ENCODE measurements around the gene TPI1. TPM values are rescaled to one million over a fixed set of nuclear protein-coding genes. Genes with fewer than 3 reads are reported as not detected.

TPI1 gene
- total and polyA plus RNA-seq, 3 donors from 2014 or later = 347 to 544 (median 356) TPM

DNA sequence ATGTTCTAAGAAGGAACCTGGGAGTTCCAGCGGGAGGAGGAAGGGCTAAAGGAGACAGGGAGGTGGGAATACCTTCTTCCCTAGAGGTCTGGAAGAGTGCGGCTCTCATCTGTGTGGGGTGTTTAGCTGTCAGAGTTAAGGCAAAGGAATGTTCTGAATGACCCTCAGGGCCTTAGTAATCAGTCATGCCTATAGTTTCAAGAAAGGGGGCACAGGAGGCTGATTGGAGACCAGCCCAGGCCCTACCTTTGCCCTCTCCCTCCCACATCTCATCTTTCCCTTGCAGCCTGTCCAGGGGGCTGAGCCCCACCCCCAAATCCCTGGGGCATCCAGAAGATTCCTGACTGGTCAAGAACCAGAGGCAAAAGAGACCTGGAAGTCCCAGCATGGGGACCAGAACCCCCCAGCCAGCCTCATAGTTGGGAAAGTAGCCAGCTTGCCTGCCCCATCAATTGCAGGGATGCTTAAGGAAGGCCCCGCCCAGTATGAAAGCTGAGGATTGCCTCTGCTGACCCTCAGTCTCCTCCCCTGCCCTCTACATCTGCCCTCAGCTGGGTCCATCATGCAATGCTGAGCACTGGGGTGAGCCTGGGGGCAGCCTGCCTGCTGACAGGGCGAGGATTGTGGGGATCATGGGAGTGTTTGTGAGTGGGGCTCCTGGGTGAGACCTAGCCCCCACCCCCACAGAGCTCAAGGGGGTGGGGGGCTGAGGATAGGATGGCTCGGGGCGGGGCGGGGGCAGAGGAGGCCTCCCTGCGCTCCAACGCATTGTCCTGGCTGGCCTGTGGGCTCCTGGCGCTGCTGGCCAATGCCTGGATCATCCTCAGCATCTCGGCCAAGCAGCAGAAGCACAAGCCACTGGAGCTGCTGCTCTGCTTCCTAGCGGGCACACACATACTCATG, 43.9 kb upstream of the TPI1 start:
- Histone ChIP-seq H3K4me1 (peaks cover 15% of the 10 kb centered on the region), H3K9me3 (no peaks in the 10 kb centered on the region), H3K27ac (no peak overlapping the region), H3K4me3 (no peak overlapping the region), H3K36me3 (ENCODE audit: low read depth, missing control alignments) (no peaks in the 10 kb centered on the region), H3K27me3 (no peaks in the 10 kb centered on the region)
- TF ChIP-seq, protein P1, sequence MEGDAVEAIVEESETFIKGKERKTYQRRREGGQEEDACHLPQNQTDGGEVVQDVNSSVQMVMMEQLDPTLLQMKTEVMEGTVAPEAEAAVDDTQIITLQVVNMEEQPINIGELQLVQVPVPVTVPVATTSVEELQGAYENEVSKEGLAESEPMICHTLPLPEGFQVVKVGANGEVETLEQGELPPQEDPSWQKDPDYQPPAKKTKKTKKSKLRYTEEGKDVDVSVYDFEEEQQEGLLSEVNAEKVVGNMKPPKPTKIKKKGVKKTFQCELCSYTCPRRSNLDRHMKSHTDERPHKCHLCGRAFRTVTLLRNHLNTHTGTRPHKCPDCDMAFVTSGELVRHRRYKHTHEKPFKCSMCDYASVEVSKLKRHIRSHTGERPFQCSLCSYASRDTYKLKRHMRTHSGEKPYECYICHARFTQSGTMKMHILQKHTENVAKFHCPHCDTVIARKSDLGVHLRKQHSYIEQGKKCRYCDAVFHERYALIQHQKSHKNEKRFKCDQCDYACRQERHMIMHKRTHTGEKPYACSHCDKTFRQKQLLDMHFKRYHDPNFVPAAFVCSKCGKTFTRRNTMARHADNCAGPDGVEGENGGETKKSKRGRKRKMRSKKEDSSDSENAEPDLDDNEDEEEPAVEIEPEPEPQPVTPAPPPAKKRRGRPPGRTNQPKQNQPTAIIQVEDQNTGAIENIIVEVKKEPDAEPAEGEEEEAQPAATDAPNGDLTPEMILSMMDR (IDR thresholded peaks at IDR 0.05) = no peak
- no peak for TF ChIP-seq POLR2A (IDR thresholded peaks at IDR 0.05)
- no peak for DNase-seq
- intact Hi-C loops (cut with DNase I; ENCODE audit: low total_unique reads) = loop anchor here (10.0 kb wide), 1 partner anchor 49 kb away; the partner anchor contains the start of gene LAG3
- 67 to 86% methylated on average over 3 to 12 of the region's 12 CpGs for WGBS, 2 donors

DNA sequence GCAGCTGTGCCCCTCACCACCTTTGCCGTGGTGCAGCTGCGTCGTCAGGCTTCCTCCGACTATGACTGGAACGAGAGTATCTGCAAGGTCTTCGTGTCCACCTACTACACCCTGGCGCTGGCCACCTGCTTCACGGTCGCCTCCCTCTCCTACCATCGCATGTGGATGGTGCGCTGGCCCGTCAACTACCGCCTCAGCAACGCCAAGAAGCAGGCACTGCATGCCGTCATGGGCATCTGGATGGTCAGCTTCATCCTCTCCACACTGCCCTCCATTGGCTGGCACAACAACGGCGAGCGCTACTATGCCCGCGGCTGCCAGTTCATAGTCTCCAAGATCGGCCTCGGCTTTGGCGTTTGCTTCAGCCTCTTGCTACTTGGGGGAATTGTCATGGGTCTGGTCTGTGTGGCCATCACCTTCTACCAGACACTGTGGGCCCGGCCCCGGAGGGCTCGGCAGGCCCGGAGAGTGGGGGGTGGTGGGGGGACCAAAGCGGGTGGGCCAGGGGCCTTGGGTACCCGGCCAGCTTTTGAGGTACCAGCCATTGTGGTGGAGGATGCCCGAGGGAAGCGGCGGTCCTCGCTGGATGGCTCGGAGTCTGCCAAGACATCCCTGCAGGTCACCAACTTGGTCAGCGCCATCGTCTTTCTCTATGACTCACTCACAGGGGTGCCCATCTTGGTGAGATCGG, 43.1 kb upstream of the TPI1 start:
- Histone ChIP-seq H3K27me3 (no peaks in the 10 kb centered on the region), H3K27ac (no peak overlapping the region), H3K9me3 (no peaks in the 10 kb centered on the region), H3K4me1 (peaks cover 15% of the 10 kb centered on the region), H3K4me3 (no peak overlapping the region), H3K36me3 (ENCODE audit: low read depth, missing control alignments) (no peaks in the 10 kb centered on the region)
- no peak for TF ChIP-seq POLR2A (IDR thresholded peaks at IDR 0.05)
- TF ChIP-seq, protein P1 (IDR thresholded peaks at IDR 0.05) = no peak
- WGBS, 2 donors = 91% methylated on average over 10 to 37 of the region's 37 CpGs
- no peak for DNase-seq
- intact Hi-C loops (cut with DNase I; ENCODE audit: low total_unique reads) = loop anchor here (10.0 kb wide), 1 partner anchor 49 kb away; the partner anchor contains the start of gene LAG3

DNA sequence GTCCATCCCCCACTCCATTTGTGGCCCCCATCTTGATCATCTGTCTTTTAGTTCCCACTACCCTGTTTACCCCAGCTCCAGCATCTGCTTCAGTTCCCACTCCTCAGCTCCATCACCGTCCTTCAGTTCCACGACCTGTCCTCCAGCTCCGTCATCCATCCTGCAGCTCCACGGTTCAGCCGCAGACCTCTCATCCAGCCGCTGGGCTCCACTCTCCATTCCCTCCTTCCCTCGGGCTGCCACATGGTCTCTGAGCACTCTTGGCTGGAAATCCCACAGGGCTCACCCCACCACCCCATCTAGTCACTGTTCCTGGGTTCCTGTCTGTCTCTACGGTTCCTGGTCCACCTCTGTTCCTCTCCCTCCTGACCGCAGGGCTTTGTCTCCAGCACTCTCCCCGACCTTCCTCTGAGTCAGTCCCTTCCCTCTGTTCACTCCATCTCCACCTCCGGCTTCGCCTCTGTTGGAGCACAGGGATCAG, 42.4 kb upstream of the TPI1 start:
- 50 to 57% methylated on average over 12 of the region's 12 CpGs for WGBS, 2 donors
- intact Hi-C loops (cut with DNase I; ENCODE audit: low total_unique reads) = loop anchor here (10.0 kb wide), 1 partner anchor 50 kb away; the partner anchor contains the start of gene LAG3
- Histone ChIP-seq H3K27me3 (no peaks in the 10 kb centered on the region), H3K4me3 (no peak overlapping the region), H3K9me3 (no peaks in the 10 kb centered on the region), H3K4me1 (peaks cover 15% of the 10 kb centered on the region), H3K27ac (no peak overlapping the region), H3K36me3 (ENCODE audit: low read depth, missing control alignments) (no peaks in the 10 kb centered on the region)
- DNase-seq = no peak
- no peak for TF ChIP-seq POLR2A (IDR thresholded peaks at IDR 0.05)
- TF ChIP-seq, protein P1 (IDR thresholded peaks at IDR 0.05) = no peak

DNA sequence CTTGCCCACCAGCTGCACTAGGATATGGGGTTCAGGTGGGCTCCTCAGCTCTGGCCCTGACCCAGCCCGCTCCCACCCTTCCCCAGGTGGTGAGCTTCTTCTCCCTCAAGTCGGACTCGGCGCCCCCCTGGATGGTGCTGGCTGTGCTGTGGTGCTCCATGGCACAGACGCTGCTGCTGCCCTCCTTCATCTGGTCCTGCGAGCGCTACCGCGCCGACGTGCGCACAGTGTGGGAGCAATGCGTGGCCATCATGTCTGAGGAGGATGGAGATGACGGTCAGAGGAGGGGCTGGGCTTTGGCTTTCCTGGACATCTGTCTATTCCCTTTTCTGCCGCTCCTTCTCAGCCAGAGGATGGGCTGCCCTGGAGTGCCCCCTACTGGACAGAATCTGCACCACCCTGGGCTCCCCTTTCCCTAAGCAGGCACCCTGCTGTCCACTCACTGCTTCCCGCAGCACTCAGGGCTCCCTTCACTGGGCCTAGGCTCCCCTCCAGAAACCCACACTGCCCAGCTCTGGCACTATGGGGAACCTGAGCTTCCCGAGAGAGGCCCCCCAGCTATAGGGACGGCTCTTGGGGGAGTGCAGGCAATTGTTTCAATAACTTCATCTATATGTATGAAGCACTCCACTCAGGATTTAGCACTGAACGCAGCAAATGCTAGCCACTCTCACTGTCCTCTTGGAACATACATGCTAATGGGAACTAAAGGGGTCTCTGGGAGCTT, 41.8 kb upstream of the TPI1 start:
- no peak overlapping the region for H3K4me3 ChIP-seq
- intact Hi-C loops (cut with DNase I; ENCODE audit: low total_unique reads) = loop anchor here (10.0 kb wide), 1 partner anchor 51 kb away; the partner anchor contains the start of gene LAG3
- H3K9me3 ChIP-seq = no peaks in the 10 kb centered on the region
- peak; percentile 89 for DNase-seq
- no peaks in the 10 kb centered on the region for H3K36me3 ChIP-seq (ENCODE audit: low read depth, missing control alignments)
- WGBS, 2 donors = 18 to 52% methylated on average over 3 to 19 of the region's 19 CpGs
- no peaks in the 10 kb centered on the region for H3K27me3 ChIP-seq
- no peak overlapping the region for H3K27ac ChIP-seq
- H3K4me1 ChIP-seq = peaks cover 15% of the 10 kb centered on the region
- TF ChIP-seq, protein P1 (IDR thresholded peaks at IDR 0.05) = peak; percentile 89 to 92 (median 89)
- no peak for TF ChIP-seq POLR2A (IDR thresholded peaks at IDR 0.05)
